Measurements from ENCODE around the gene ZDHHC14.

- no peak for TF ChIP-seq CTCF (IDR thresholded peaks at IDR 0.05)
- no peak for TF ChIP-seq EP300 (IDR thresholded peaks at IDR 0.05)
- TF ChIP-seq POLR2A (IDR thresholded peaks at IDR 0.05) = no peak
These were observed 12.1 kb downstream of the ZDHHC14 start for GRCh38 chr6:157392927-157393668.
